Keratinocyte (primary cell): Measurements from ENCODE around the gene EZH2.

ENCODE experiments used
- EZH2 ChIP-seq: IDR thresholded peaks from one replicate; pipeline ENCODE4 v1.6.1; 2012; ENCODE audit warnings: inconsistent platforms, mild to moderate bottlenecking, low read length, moderate library complexity
- TF ChIP-seq, protein P1 (sequence below), 3 experiments: IDR thresholded peaks in 1 of 3; conservative IDR thresholded peaks in 1 of 3; optimal IDR thresholded peaks in 1 of 3; 2 replicates in 2 of 3; 3 replicates in 1 of 3; pipeline versions ENCODE3 to v1.5.1; 2011; ENCODE audit warnings: low read length in 3 of 3, mild to moderate bottlenecking in 3 of 3, moderate library complexity in 2 of 3, control low read depth in 1 of 3, inconsistent platforms in 1 of 3; ENCODE audit not compliant: insufficient read depth in 2 of 3; ENCODE audit errors: extremely low read depth in 1 of 3

DNA sequence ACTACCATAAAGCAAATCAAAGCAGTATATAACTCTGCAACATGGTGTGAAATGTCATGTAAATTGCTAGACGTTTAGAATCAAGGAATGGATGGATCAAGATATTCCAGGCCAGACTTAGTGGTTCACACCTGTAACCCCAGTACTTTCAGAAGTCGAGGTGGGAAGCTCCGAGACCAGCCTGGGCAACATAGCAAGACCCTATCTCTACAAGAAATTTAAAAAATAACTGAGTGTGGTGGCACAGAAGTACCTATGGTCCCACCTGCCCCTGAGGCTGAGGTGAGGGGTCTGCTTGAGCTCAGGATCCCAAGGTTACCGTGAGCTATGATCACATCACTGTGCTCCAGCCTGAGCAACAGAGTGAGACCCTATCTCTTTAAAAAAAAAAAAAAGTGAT lies 2.8 kb upstream of the EZH2 start:
- TF ChIP-seq, protein P1, sequence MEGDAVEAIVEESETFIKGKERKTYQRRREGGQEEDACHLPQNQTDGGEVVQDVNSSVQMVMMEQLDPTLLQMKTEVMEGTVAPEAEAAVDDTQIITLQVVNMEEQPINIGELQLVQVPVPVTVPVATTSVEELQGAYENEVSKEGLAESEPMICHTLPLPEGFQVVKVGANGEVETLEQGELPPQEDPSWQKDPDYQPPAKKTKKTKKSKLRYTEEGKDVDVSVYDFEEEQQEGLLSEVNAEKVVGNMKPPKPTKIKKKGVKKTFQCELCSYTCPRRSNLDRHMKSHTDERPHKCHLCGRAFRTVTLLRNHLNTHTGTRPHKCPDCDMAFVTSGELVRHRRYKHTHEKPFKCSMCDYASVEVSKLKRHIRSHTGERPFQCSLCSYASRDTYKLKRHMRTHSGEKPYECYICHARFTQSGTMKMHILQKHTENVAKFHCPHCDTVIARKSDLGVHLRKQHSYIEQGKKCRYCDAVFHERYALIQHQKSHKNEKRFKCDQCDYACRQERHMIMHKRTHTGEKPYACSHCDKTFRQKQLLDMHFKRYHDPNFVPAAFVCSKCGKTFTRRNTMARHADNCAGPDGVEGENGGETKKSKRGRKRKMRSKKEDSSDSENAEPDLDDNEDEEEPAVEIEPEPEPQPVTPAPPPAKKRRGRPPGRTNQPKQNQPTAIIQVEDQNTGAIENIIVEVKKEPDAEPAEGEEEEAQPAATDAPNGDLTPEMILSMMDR (optimal IDR thresholded peaks at IDR 0.05 in 1 of 3, IDR thresholded peaks at IDR 0.05 in 1 of 3, conservative IDR thresholded peaks at IDR 0.05 in 1 of 3; ENCODE audit: extremely low read depth in 1 of 3, insufficient read depth in 2 of 3, low read length in 3 of 3) = no peak
- no peak for TF ChIP-seq EZH2
